HG03196 (cell line): ENCODE data around the gene PACSIN1.

Experiments
- ATAC-seq: cut with Tn5 transposase; IDR thresholded peaks from one replicate; pipeline ENCODE4 v1.9.1; 2021; ENCODE audit not compliant: unreplicated experiment

PACSIN1 gene

DNA sequence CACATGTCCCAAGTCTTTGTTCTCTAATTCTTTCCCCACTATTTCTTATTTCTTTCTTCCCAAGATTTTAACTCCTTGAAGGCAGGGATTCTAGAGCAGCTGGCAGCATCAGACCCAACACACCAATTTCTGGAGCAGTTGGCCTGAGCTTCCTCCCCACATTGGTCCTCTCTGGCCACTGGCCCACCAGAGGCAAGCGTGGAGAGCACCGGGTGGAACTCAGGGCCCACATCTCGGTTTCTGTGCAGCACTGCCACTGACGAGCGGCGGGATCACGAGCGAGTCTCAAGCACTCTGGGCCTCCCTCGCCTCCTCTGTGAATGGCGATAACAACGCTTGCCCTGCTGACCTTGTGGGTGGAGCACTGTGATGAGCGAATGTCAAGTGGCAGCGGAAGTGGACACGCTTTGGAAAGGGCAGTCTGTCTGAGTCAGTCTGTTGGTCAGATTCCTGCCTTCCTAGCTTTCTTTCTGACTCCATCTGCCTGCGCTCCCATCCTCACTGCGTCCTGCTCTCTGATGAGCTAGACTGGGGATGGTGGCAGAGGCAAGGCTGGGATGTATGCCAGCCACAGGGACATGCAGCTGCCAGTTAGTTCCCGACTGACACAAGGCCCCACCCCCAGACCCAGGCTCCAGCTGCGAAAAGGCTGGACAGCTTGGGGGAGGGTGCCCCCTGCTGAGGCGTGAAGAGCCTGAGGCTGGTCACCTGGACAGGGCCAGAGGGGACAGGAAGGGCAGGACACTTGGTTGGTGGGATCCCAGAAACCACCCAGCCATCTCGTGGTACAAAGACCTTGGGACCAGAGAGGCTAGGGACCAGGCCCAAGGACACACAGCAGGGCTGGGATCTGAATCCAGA is 94.7 kb downstream of the PACSIN1 start:
- no peak for ATAC-seq

DNA sequence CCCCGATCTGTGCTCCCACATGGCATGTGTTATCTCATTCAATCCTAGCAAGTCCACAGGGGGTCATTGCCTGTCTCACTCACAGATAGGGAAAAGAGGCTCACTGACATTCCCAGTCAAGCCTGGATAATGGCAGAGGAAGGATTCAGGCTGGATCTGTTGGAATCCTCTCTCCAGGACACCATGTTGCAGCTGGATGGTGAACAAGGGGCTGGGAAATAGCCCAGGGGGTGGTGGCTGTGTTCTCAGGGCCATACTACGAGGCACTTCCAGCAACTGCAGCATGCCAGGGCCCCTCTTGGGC is 95.3 kb downstream of the PACSIN1 start:
- ATAC-seq, result no peak

DNA sequence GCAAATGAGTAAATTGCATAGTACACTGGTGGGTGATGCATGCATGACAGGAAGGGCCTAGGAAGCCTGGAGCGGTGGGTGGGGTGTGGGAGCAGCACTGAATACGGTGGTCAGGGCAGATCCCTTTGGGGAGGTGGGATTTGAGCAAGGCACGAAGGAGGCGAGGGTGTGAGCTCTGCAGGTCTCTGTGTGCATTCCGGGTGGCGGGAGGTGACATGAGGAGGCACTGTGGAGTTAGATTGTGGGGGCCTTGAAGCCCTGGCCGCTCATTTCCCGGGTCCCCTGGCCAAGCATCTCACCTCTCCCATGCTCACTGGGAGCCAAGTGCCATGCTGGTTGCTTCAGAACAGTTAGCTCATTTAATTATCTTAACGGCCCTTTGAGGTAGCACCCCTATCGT is 96.5 kb downstream of the PACSIN1 start:
- ATAC-seq, result no peak

DNA sequence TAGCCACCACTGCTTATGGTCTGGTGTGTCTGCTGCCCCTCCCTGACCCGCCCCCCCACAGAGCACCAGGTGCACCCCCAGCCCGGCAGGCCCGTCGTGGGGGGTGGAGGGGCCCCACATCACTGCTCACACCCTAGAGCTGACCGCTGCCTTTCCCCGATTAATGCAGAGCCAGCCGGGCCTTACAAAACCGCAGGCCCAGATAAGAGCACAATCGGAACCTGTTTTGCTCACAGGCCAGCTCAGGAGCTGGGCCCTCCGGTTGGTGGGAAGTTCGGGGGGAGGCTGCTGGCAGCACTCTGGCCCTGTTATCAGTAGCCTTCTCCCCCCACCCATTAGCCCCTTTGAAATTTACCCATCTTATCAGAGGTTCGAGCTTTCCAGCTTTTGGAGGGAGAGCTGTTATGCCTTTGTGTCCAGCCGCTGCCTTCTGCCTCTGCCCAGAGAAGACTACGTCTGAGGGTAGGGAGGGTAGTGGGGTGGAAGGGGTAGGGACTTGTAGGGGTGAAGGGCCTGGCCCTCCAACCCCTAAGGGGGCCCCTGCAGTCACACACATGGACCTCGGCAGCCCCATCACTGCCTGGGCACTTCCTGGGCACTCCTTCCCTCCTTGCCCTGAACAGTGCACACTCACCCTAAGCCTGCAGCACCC is 97.1 kb downstream of the PACSIN1 start:
- ATAC-seq, result no peak

DNA sequence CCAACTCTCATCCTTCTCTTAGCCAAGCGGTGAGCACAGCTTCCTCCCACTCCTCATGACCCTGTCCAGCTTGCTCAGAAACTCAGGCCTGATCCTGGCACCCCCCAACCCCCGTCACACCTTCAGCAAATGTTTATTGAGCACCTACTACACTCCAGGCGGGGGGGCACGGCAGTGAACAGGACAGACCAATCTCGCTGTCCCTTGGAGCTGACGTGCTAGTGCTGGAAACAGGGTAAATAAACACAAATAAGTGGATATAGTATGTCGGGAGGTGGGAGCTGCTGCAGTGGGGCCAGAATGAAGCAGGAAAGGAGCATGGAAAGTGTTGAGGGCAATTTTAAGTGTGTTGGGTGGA is 97.6 kb downstream of the PACSIN1 start:
- no peak for ATAC-seq

DNA sequence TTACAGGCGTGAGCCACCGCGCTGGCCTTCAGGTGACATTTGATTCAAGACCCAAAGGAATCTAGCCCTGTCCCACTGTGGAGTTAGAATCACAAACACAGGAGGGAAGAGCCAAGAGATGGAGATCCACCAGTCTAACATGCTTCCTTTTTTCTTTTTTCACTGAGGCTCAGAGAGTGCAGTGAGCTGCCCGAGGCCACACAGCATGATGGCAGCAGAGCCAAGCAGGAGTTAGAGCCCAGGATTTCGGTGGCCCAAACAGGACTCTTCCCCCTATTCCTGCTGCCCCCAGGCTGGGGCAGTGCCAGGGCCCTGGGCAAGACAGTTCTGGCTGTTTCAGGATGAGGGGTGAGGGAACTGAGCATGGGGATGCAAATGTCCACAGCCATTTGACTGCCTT is 98.3 kb downstream of the PACSIN1 start:
- ATAC-seq, result no peak

DNA sequence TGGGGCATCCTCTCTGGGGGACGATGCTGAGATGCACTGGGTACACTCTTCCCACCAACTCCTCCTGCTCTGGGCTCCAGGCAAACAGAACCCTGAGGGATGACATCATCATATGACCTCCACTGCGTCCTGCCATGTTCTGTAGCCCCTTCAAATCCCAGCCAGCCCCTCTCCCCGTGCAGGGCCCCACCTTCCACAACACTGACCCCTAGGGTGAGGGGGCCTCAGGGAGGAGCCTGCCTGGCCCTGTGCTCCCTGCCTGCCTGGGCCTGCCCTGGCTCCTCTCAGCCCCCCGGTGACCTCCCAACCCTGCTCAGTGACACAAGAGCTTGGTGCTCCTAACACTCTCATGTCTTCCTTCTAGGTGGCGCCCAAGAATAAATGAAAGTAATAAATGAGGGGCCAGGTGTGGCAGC is 99.9 kb downstream of the PACSIN1 start:
- no peak for ATAC-seq

DNA sequence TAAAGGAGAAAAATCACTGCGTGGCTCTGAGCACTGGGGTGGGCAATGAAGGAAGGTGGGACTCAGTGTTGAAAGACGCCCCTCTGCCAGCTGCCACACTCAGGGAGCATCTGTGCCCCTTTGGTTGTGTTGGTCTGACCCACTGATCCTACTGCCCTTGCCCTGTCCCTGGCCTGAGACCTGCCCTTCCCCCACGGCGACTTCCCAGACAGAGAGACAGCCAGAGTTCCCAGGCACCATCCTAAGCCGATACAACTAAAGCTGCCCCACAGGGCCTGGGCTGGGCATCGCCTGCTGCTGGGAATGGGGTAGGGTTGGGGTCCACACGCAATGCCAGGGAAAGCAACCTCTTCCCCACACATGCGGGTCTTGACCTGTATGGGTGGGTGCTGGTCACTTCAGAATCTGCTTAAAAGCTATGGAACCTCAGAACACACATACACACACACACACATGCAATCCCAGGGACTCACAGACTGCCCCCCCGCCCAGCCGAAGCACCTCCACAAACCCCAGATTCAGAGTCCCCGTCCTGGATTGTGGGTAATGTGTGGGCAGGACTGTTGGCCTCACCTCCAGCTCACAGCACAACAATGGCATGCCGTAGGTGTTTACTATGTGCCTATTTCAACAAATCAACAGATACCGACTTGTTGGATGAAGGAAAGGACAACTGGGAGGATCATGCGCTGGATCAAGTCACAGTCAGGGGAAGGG is 101.1 kb downstream of the PACSIN1 start:
- ATAC-seq, result no peak

DNA sequence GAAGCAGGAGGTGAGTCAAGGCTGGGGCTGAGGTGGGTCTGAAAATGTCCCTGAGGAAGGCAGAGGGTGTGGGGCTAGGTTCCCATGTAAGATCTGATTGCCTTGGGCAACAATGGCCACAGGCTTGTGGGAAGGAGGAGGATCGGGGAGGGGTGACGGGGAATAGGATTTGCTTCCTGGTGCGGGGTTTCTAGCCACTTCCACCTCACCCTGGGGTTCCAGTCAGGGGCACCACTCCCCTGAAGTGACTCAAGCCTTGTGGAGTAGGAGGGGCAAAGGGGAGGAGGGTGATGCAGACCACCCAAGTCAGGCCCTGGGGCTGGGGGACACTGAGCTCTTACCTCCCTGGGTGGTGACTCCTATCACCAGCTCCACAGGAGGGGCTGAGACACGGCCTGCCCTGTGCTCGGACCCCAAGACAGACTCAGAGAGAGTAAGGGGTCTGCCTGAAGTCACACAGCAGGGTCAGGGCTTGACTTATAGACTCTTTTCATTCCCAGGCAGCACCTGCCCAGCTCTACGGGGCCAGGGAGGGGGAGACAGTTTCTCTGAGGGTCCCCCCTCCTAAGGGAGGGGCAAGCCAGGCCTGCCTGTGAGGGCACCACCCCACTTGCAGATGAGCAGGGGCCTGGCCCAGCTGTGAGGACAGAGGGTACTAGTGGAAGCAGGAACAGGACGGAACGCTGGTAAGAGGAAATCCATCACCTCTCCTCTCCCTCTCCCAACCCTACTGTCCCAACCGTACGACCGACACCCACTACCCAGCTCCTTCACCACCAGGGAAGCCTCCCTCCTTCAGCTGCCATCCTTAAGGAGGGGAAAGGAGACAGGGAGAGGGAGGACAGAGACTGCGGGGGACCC is 102.7 kb downstream of the PACSIN1 start:
- no peak for ATAC-seq

DNA sequence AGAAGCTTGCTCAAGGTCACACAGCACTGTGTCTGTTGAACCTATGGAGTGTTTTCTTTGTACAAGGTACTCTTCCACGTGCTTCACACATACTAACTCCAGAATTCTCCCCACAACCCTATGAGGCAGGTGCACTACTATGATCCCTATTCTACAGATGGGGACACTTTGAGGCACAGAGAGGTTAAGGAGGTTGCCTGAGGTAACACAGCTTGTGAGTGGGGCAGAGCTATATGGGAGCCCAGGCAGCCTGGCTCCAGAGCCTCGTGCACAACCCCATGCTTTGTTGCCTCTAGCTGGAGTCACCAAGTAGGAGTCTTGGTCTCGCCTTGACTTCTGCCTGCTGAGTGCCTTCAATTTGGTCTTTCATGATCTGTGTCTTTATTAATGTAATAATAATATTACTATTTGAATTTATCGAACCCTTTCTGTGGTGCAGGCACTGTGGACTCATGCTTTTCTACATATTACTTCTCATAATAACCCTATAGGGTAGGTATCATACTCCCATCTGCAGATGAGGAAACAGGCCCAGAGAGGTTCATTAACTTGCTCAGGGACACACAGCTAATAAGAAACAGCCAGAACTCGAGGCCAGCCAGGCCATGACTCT is 103.6 kb downstream of the PACSIN1 start:
- ATAC-seq, result no peak

DNA sequence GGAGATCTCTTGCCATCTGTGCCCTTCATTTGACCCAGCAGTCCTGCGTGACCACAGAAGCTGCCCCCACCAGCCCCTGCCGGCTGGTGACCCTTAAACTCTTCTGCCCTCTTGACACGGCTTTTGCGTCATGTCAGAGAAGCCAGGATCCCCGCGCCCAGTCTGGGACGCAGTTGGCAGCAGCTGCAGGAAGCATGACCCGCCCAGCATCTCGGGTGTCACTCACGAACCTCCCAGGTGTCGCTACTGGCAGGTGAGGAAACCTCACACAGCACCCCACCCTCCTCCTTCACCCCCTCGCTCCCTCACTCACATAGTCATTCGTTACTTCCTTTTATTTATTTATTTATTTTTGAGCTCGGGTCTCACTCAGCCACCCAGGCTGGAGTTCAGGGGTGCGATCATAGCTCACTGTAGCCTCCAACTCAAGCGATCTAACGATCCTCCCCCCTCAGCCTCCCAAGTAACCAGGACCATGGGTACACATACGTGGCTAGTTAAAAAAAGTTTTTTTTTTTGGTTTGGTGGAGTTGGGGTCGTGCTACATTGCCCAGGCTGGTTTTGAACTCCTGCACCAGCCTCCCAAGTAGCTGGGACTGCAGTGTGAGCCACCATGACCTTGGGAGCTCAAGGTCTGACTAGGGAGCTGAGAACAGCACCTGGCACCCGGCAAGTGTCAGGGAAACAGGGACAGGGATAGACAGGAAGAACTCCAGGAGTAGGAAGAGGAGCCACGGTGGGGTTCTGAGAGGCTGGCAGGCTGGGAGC is 104.4 kb downstream of the PACSIN1 start:
- ATAC-seq, result no peak

DNA sequence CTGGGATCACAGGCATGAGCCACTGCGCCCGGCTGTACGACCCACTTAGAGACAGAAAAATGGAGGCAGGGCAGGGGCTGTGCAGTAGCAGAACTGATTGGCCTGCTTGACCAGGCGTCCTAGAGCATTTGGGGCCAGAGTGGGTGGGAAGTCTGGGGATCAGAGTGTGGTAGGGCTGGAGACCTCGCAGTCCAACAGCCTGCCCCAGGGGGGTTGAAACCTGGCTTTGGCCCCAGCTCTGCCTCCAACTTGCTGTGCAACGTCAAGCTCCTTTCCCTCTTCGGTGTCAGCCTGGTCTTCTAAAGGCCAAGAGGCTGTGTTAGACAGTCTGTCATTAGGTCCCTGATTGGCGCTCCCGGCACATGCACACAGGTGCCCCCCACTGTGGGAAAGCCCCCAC is 105.5 kb downstream of the PACSIN1 start:
- no peak for ATAC-seq

DNA sequence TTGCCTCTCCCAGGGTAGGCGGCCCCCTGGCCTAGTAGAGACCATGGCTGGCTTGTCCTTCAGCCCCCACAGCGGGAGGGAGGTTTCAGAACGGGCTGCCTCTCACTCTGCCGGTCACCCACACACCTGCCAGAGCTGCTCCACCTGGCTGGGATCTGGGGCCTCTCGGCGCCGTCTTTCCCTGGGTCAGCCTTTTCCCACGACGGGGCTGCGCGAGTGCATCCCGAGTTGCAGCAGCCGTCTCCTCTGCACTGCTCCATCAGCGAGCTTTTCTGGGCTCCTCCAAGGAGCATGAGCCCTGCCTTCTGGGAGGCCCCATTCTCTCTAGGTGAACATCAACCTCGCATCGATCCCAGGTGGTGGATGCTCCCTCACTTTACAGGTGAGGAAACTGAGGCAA is 106.1 kb downstream of the PACSIN1 start:
- no peak for ATAC-seq

DNA sequence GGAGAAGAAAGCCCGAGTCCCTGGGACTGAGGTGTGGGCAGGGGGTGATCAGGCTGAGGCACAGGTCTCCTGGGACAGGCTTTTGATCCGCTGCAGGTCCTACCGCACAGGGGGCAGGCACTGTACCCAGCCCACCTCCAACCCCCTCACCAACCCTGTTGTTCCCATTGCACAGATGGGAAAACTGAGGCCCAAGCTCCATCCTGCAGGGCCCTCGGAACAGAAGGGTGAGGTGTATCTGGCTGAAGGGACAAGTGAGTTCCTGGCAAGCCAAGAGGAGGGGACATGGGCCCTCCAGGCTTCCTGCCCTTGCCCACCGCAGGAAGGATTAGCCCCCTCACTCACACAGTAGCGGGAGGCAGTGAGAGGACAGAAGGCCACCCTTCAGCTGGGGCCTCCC is 106.7 kb downstream of the PACSIN1 start:
- no peak for ATAC-seq

DNA sequence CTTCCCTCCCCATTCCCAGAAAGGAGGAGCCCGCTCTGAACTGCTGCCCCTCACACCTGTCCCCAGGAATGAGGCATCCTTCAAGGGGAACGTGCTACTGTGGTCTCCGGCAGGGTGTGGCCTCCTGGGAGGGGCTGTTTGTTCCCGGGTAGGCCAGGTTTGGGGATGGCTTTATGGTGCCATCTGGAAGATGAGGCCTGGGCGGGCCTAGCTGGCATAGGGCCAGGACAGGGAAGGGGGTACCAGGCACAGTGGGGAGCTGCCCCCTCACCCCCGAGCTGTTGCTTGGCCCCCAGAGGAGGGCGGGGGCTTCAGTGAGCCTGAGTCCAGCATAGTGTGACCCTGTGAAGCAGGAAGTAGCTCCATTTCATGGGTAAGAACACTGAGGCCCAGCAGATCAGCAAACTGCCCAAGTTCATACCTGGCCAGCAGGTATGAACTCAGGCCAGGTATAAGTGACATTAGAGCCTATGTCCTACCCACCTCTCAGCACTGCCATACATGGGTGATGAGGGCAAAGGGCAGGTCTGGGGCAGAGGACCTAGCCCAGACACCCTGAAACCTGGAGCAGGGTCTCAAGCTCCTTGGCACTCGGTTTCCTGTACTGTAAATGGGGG is 107.8 kb downstream of the PACSIN1 start:
- ATAC-seq, result no peak

DNA sequence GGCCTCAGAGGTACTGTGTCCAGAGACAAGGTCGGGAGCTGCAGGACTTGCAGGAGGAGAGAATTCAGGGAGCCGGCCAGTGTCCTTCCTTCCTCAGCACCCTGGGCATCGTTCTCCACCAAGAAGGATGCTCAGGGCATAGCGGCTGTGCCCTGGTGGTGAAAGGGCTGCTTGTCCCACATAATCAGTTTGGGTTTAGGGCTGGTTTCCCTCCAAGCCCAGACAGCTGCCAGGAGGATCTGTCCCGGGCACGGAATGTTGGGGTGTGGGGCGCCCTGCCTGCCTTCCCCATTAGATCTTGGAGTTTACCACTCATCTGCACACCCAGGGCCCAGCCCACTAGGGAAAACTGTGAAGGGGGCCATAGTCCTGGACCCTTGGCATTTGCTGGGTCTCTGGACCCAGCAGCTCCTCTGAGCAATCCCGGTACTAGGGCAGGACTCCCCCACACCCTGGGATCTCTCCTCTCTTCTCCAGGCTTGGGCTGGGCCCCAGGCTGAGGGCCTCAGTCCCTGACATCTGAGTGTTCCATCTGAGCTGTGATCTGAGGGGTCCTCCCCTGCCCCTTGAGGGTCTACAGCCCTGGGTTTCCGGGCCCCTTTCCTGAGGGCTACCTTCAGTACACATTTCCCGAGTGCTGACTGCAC is 108.9 kb downstream of the PACSIN1 start:
- ATAC-seq, result no peak

DNA sequence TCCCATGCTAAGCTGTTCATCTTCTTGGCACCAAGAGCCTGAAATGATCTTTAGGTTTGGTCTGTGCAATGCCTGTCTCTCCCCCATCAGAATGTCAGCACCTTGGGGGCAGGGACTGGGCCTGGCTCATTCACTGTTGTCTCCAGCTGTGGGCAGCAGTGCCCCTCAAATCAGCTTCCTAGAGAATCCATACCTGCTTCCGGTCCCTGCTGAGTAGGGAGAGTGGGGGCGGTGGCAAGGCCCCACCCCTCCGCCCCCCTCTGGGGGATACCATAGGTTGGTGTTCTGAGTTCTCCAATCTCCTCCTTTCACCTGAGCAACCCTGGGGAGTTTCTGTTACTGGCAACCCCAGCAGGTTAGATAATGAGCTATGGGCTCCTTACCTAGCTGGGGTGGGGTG is 109.5 kb downstream of the PACSIN1 start:
- ATAC-seq, result no peak

DNA sequence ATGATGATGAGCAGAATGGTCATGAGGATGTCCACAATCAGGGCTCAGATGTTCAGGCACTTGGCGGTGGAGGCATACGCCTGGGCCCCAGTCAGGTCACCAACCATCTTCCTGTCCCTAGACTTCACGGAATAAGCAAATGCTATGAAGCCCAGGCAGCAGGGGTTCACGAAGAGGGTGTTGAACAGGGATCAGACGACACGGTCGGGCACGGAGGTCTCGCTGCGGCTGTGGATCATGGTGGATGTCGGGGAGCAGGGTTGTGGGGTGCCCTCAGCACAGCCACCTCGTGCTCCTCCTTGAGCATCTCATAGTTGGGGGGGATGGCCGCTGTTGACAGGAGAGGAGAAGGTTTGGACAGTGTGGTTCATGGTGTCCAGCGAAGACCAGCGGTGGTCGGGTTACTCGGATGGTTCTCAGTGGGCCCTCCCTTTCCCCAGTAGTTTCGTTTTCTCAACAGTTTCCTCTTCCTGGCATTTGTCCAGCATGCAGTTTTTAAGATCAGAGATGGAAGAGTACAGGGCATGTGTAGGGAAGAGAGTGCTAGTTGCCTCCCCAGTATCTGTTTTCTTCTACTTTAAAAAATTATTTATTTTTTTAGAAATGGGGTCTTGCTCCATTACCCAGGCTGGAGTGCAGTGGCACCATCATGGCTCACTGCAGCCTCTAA is 110.5 kb downstream of the PACSIN1 start:
- no peak for ATAC-seq
